ENCODE data around the gene DUSP18.
"Not testable (repeated sequence)": the region's sequence is repeated elsewhere in the genome, so short reads cannot be mapped to it uniquely, and the experiment has no call there.

Gene DUSP18

GRCh38 chr22:30636226-30637077, 31.2 kb downstream of the DUSP18 start:
- peak in 2 of 3 experiments; percentile 58 to 63 for DNase-seq

GRCh38 chr22:30635273-30636225, 32.1 kb downstream of the DUSP18 start, which contains the start of gene SLC35E4:
Gene SLC35E4, plus strand, starts transcription at chr22:30635781. Its CDS starts 670 bp downstream, at chr22:30636451.
- peak; percentile 73 to 89 (median 81) for DNase-seq

GRCh38 chr22:30634471-30635233, 33.0 kb downstream of the DUSP18 start:
- peak; percentile 62 to 82 (median 64) for DNase-seq

- not testable (repeated sequence) for DNase-seq
These were observed 36.2 kb downstream of the DUSP18 start for GRCh38 chr22:30631469-30631868.

GRCh38 chr22:30628491-30628890, 39.2 kb downstream of the DUSP18 start:
- DNase-seq: no peak

- no peak for DNase-seq
These were observed 40.2 kb downstream of the DUSP18 start for GRCh38 chr22:30627471-30627870.

GRCh38 chr22:30626413-30626812, 41.3 kb downstream of the DUSP18 start:
- no peak for DNase-seq

GRCh38 chr22:30619909-30620308, 47.8 kb downstream of the DUSP18 start:
- DNase-seq: not testable (repeated sequence)

GRCh38 chr22:30617819-30618218, 49.9 kb downstream of the DUSP18 start:
- no peak for DNase-seq

- no peak for DNase-seq
These were observed 52.1 kb downstream of the DUSP18 start for GRCh38 chr22:30615543-30615954.

- no peak for DNase-seq
These were observed 52.8 kb downstream of the DUSP18 start for GRCh38 chr22:30614879-30615278.

- DNase-seq: no peak
These were observed 53.4 kb downstream of the DUSP18 start for GRCh38 chr22:30614268-30614667.

GRCh38 chr22:30612789-30613188, 54.9 kb downstream of the DUSP18 start:
- no peak for DNase-seq
